Measurements from ENCODE around the gene PLTP.

Gene PLTP

DNA sequence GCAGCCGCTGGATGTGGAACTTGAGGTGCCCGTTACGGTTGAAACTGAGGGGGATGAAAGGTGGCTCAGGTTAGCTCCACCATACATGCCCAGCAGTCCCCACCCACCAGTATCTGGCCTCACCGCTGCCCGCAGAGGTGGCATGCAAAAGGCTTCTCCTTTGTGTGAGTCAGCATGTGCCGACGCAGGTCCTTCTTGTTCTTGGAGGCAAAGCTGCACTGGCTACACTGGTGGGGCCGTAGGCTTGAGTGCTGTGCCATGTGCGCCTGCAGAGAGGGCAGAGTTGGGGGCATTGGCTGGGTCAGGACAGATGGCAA is 38.3 kb upstream of the PLTP start:
- no peak overlapping the region for H3K27ac ChIP-seq (ENCODE audit: insufficient read depth, low read depth, low read length, poor library complexity, severe bottlenecking)
- no peaks in the 10 kb centered on the region for H3K4me1 ChIP-seq (ENCODE audit: control insufficient read depth, insufficient read depth, low read length)
- H3K4me3 ChIP-seq (ENCODE audit: insufficient read depth, low read depth, low read length), result no peak overlapping the region
- 95% methylated on average over 9 of the region's 9 CpGs for WGBS, 2 experiments
- peaks cover 53% of the 10 kb centered on the region for H3K36me3 ChIP-seq (ENCODE audit: control insufficient read depth, insufficient read depth, low read length)
- H3K9me3 ChIP-seq (ENCODE audit: control insufficient read depth, low read length), result no peaks in the 10 kb centered on the region
- H3K27me3 ChIP-seq (ENCODE audit: control insufficient read depth, insufficient read depth, low read length, poor library complexity, severe bottlenecking), result no peaks in the 10 kb centered on the region

- H3K4me3 ChIP-seq (ENCODE audit: insufficient read depth, low read depth, low read length), result no peak overlapping the region
- H3K36me3 ChIP-seq (ENCODE audit: control insufficient read depth, insufficient read depth, low read length), result peaks cover 58% of the 10 kb centered on the region
- no peaks in the 10 kb centered on the region for H3K4me1 ChIP-seq (ENCODE audit: control insufficient read depth, insufficient read depth, low read length)
- no peaks in the 10 kb centered on the region for H3K27me3 ChIP-seq (ENCODE audit: control insufficient read depth, insufficient read depth, low read length, poor library complexity, severe bottlenecking)
- no peak overlapping the region for H3K27ac ChIP-seq (ENCODE audit: insufficient read depth, low read depth, low read length, poor library complexity, severe bottlenecking)
- no peaks in the 10 kb centered on the region for H3K9me3 ChIP-seq (ENCODE audit: control insufficient read depth, low read length)
- WGBS, 2 experiments, result 94 to 95% methylated on average over 13 of the region's 13 CpGs
Measured at GRCh38 chr20:45949542-45950329, 37.8 kb upstream of the PLTP start.

DNA sequence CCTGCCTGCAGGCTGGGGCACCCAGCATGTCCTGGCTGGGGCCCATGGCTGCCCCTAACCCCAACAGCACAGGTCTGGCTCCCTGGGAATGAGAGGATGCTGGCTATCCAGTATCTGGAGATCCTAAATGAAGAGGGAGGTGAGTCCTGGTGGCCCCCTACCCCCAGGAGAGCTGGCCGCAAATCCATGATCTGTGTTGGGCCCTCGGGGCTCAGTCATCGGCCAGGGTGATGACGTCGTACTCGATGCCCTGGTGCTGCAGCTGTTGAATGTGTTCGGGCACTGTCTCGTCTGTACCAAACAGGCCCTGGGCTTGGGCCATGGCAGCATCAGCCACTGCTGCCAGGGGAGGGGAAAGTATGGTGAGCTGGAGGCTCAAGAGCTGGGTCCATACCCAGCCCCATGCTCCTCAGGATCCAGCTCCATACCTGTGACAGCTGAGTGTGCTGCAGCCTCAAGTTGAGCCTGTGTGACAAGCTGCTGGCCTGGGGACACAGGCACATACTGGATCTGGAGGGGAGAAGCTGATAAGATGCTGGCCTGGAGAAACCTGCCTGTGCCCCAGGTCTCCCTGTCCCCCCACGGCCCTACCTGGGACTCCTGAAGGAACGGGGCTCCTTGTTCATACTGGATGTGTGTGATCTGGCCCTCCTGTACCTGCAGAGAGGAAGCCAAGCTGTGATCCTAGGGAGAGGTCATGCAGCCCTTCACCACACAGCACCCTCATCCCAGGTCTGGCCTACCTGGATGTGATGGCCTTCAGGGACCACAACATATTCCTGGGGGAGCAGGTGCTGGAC is 37.0 kb upstream of the PLTP start:
- Histone ChIP-seq H3K4me3 (ENCODE audit: insufficient read depth, low read depth, low read length) (no peak overlapping the region), H3K27me3 (ENCODE audit: control insufficient read depth, insufficient read depth, low read length, poor library complexity, severe bottlenecking) (no peaks in the 10 kb centered on the region), H3K36me3 (ENCODE audit: control insufficient read depth, insufficient read depth, low read length) (peaks cover 66% of the 10 kb centered on the region), H3K9me3 (ENCODE audit: control insufficient read depth, low read length) (no peaks in the 10 kb centered on the region), H3K27ac (ENCODE audit: insufficient read depth, low read depth, low read length, poor library complexity, severe bottlenecking) (no peak overlapping the region), H3K4me1 (ENCODE audit: control insufficient read depth, insufficient read depth, low read length) (no peaks in the 10 kb centered on the region)
- 95 to 97% methylated on average over 10 of the region's 10 CpGs for WGBS, 2 experiments

- Histone ChIP-seq H3K27me3 (ENCODE audit: control insufficient read depth, insufficient read depth, low read length, poor library complexity, severe bottlenecking) (no peaks in the 10 kb centered on the region), H3K36me3 (ENCODE audit: control insufficient read depth, insufficient read depth, low read length) (peaks cover 68% of the 10 kb centered on the region), H3K27ac (ENCODE audit: insufficient read depth, low read depth, low read length, poor library complexity, severe bottlenecking) (no peak overlapping the region), H3K4me3 (ENCODE audit: insufficient read depth, low read depth, low read length) (no peak overlapping the region), H3K4me1 (ENCODE audit: control insufficient read depth, insufficient read depth, low read length) (no peaks in the 10 kb centered on the region), H3K9me3 (ENCODE audit: control insufficient read depth, low read length) (no peaks in the 10 kb centered on the region)
- WGBS, 2 experiments, result 96 to 97% methylated on average over 7 of the region's 7 CpGs
Measured at GRCh38 chr20:45948261-45948733, 36.3 kb upstream of the PLTP start.

GRCh38 chr20:45947110-45947866 is 35.3 kb upstream of the PLTP start:
- Histone ChIP-seq H3K27me3 (ENCODE audit: control insufficient read depth, insufficient read depth, low read length, poor library complexity, severe bottlenecking) (no peaks in the 10 kb centered on the region), H3K4me1 (ENCODE audit: control insufficient read depth, insufficient read depth, low read length) (no peaks in the 10 kb centered on the region), H3K36me3 (ENCODE audit: control insufficient read depth, insufficient read depth, low read length) (peaks cover 71% of the 10 kb centered on the region), H3K9me3 (ENCODE audit: control insufficient read depth, low read length) (no peaks in the 10 kb centered on the region), H3K4me3 (ENCODE audit: insufficient read depth, low read depth, low read length) (no peak overlapping the region), H3K27ac (ENCODE audit: insufficient read depth, low read depth, low read length, poor library complexity, severe bottlenecking) (no peak overlapping the region)
- WGBS, 2 experiments, result 97% methylated on average over 29 of the region's 29 CpGs

GRCh38 chr20:45946149-45946970 is 34.4 kb upstream of the PLTP start:
- Histone ChIP-seq H3K27ac (ENCODE audit: insufficient read depth, low read depth, low read length, poor library complexity, severe bottlenecking) (no peak overlapping the region), H3K4me1 (ENCODE audit: control insufficient read depth, insufficient read depth, low read length) (no peaks in the 10 kb centered on the region), H3K27me3 (ENCODE audit: control insufficient read depth, insufficient read depth, low read length, poor library complexity, severe bottlenecking) (no peaks in the 10 kb centered on the region), H3K36me3 (ENCODE audit: control insufficient read depth, insufficient read depth, low read length) (peaks cover 63% of the 10 kb centered on the region), H3K9me3 (ENCODE audit: control insufficient read depth, low read length) (no peaks in the 10 kb centered on the region), H3K4me3 (ENCODE audit: insufficient read depth, low read depth, low read length) (no peak overlapping the region)
- 94 to 95% methylated on average over 20 of the region's 20 CpGs for WGBS, 2 experiments

DNA sequence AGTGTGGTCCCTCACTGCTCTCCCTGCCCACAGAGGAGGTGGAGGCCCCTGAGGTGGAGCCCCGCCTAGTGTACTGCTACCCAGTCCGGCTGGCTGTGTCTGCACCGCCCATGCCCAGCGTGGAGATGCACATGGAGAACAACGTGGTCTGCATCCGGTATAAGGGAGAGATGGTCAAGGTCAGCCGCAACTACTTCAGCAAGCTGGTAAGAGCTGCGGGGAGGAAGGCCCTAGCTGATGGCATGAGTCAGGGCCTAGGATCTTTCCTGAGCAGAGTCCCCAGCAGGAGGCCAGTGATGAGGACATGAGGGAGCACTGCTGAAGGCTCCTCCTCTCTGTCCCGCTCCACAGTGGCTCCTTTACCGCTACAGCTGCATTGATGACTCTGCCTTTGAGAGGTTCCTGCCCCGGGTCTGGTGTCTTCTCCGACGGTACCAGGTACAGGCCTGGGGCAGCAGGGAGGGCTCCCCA is 33.8 kb upstream of the PLTP start:
- no peaks in the 10 kb centered on the region for H3K9me3 ChIP-seq (ENCODE audit: control insufficient read depth, low read length)
- peaks cover 69% of the 10 kb centered on the region for H3K36me3 ChIP-seq (ENCODE audit: control insufficient read depth, insufficient read depth, low read length)
- 94 to 95% methylated on average over 13 of the region's 13 CpGs for WGBS, 2 experiments
- H3K4me1 ChIP-seq (ENCODE audit: control insufficient read depth, insufficient read depth, low read length), result no peaks in the 10 kb centered on the region
- no peak overlapping the region for H3K27ac ChIP-seq (ENCODE audit: insufficient read depth, low read depth, low read length, poor library complexity, severe bottlenecking)
- no peaks in the 10 kb centered on the region for H3K27me3 ChIP-seq (ENCODE audit: control insufficient read depth, insufficient read depth, low read length, poor library complexity, severe bottlenecking)
- no peak overlapping the region for H3K4me3 ChIP-seq (ENCODE audit: insufficient read depth, low read depth, low read length)

DNA sequence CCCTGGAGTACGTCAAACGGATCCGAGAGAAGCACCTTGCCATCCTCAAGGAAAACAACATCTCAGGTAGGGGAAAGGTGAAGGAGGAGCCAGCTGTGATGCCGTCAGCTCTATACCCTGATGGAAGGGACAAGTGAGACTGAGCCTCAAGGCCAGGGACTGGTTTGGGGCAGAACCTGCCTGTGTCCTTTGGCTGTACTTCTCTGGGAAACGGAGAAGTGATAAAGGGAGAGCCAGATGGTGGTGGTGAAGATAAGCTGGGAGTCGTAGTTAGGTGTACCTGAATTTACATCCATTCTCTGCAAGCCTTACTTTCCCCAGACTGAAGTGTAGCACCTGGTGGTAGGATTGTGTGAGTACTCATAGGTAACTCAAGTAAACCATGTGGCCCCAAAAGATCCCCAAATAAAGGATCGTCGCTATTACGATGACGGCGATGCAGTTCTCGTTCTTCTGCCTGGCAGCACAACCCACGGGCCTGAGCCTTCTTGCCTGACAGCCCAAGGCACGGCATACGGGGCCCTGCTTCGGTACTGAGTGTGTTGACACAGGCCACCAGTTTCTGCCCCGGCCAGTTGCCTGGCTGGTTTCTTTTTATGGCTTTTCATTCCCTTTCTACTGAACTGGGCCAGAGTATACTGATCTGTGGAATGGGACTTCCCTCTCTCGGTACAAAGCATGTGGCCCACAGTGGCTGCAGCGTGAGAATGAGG is 33.2 kb upstream of the PLTP start:
- Histone ChIP-seq H3K36me3 (ENCODE audit: control insufficient read depth, insufficient read depth, low read length) (peaks cover 67% of the 10 kb centered on the region), H3K9me3 (ENCODE audit: control insufficient read depth, low read length) (no peaks in the 10 kb centered on the region), H3K4me1 (ENCODE audit: control insufficient read depth, insufficient read depth, low read length) (no peaks in the 10 kb centered on the region), H3K27ac (ENCODE audit: insufficient read depth, low read depth, low read length, poor library complexity, severe bottlenecking) (no peak overlapping the region), H3K27me3 (ENCODE audit: control insufficient read depth, insufficient read depth, low read length, poor library complexity, severe bottlenecking) (no peaks in the 10 kb centered on the region), H3K4me3 (ENCODE audit: insufficient read depth, low read depth, low read length) (no peak overlapping the region)
- WGBS, 2 experiments, result 95 to 96% methylated on average over 19 of the region's 19 CpGs

Measured in ectodermal cell (in vitro differentiated cells).